K562 (cell line): ENCODE measurements around the gene LDAF1. TPM values are rescaled to one million over a fixed set of nuclear protein-coding genes. Genes with fewer than 3 reads are reported as not detected.

Source experiments
- ATAC-seq: fragments of 200-7000 bp; cut with Tn5 transposase; 3 replicates; pipeline ENCODE4 v1.9.1; 2020; ENCODE audit warnings: moderate library complexity
- BruUV-seq: library from RNA; stranded (reverse); fragments of 400-500 nt; replicated peaks from 2 replicates; lab custom pipeline; 2021; lab: Mats Ljungman, UMichigan
- CTCF ChIA-PET: fragments of 300-600 bp; formaldehyde crosslinking; extraction: SDS; loops from one replicate; lab custom pipeline; 2021; ENCODE audit warnings: low intra/inter-chr PET ratio; lab: Yijun Ruan, JAX
- POLR2A ChIA-PET: fragments of 300-600, 350-650 bp; sonication (Branson Sonifier 250); formaldehyde crosslinking; extraction: SDS; loops from one replicate; lab custom pipeline; 2021; ENCODE audit warnings: antibody characterized with exemption, inconsistent platforms; lab: Yijun Ruan, JAX
- DNase-seq, 4 experiments: peaks; one replicate each; pipeline versions ENCODE4 v3.0.0 to v3.0.0-alpha.2; 2011 to 2018; ENCODE audit warnings: low spot score in 3 of 4, mixed read lengths in 3 of 4; ENCODE audit errors: extremely low read depth in 1 of 4
- FAIRE-seq: peaks from 2 replicates; lab custom pipeline; 2011; peaks lifted over from hg19 to GRCh38; lab: Jason Lieb, UNC
- H2AFZ ChIP-seq: 2 replicates; pipeline ENCODE4 v1.6.0; 2011; ENCODE audit warnings: low read depth, low read length, control low read depth, inconsistent platforms
- H3K27ac ChIP-seq: fragments of 200-600 bp; 3 replicates; pipeline ENCODE4 v1.8.0; 2011; ENCODE audit warnings: low read depth, mild to moderate bottlenecking, control low read depth, inconsistent platforms, low read length, moderate library complexity, mixed read lengths; ENCODE audit errors: extremely low read depth
- H3K27me3 ChIP-seq, 2 experiments: fragments of 300-600 bp in 1 of 2; 2 replicates in 1 of 2; 3 replicates in 1 of 2; pipeline versions ENCODE4 v1.6.0 to v1.8.0; 2011; ENCODE audit warnings: inconsistent platforms in 2 of 2, low read length in 2 of 2, mild to moderate bottlenecking in 1 of 2, mixed read lengths in 1 of 2, moderate library complexity in 1 of 2; ENCODE audit not compliant: control insufficient read depth in 2 of 2, insufficient read depth in 2 of 2
- H3K36me3 ChIP-seq: fragments of 300-600 bp; 3 replicates; pipeline ENCODE4 v1.8.0; 2011; ENCODE audit warnings: mild to moderate bottlenecking, low read length, inconsistent platforms; ENCODE audit not compliant: control insufficient read depth, insufficient read depth
- H3K4me1 ChIP-seq, 2 experiments: fragments of 200-600 bp in 1 of 2; replicated peaks in 1 of 2; 2 replicates in 1 of 2; 3 replicates in 1 of 2; pipeline versions ENCODE4 v1.5.1 to v1.8.0; 2011; ENCODE audit warnings: inconsistent platforms in 2 of 2, low read length in 2 of 2, mild to moderate bottlenecking in 1 of 2, mixed read lengths in 1 of 2, moderate library complexity in 1 of 2; ENCODE audit not compliant: control insufficient read depth in 2 of 2, insufficient read depth in 2 of 2
- H3K4me2 ChIP-seq: 2 replicates; pipeline ENCODE4 v1.6.1; 2011; ENCODE audit warnings: low read length, control low read depth, inconsistent platforms, mixed read lengths; ENCODE audit not compliant: insufficient read depth
- H3K4me3 ChIP-seq: fragments of 200-600 bp; sonication (generic), shearing (Covaris generic); 2 replicates; pipeline ENCODE4 v1.5.1; 2016; ENCODE audit warnings: control low read depth, inconsistent platforms
- H3K79me2 ChIP-seq: fragments of 200-600 bp; 3 replicates; pipeline ENCODE4 v1.8.0; 2011; ENCODE audit warnings: low read length, inconsistent platforms; ENCODE audit not compliant: control insufficient read depth, insufficient read depth
- H3K9ac ChIP-seq, 2 experiments: 2 replicates each; pipeline versions ENCODE4 v1.6.0 to v1.6.1; 2011; ENCODE audit warnings: low read depth in 2 of 2, low read length in 2 of 2, control low read depth in 1 of 2, inconsistent platforms in 1 of 2, mild to moderate bottlenecking in 1 of 2, mixed read lengths in 1 of 2; ENCODE audit not compliant: insufficient read depth in 1 of 2
- H3K9me1 ChIP-seq: one replicate; pipeline ENCODE4 v1.6.0; 2011; ENCODE audit warnings: inconsistent platforms, mild to moderate bottlenecking, low read length, moderate library complexity; ENCODE audit not compliant: control insufficient read depth, insufficient read depth
- H3K9me3 ChIP-seq: replicated peaks from 2 replicates; pipeline ENCODE4 v1.5.1; 2011; ENCODE audit warnings: low read depth, low read length, inconsistent platforms; ENCODE audit not compliant: control insufficient read depth, insufficient read depth
- H4K20me1 ChIP-seq: replicated peaks from 2 replicates; pipeline ENCODE4 v1.6.1; 2011; ENCODE audit warnings: low read length, inconsistent platforms, mixed read lengths; ENCODE audit not compliant: control insufficient read depth, insufficient read depth
- COPS2 ChIP-seq: fragments of 450-650 bp; conservative IDR thresholded peaks from 2 replicates; pipeline ENCODE4 v1.6.1; 2016; ENCODE audit warnings: mild to moderate bottlenecking, moderate library complexity
- HMGN3 ChIP-seq: IDR thresholded peaks from 2 replicates; pipeline ENCODE4 v1.6.1; 2011; ENCODE audit warnings: borderline replicate concordance, low read depth, mild to moderate bottlenecking, mixed read lengths, low read length; ENCODE audit not compliant: insufficient read length; ENCODE audit errors: extremely low read depth
- MEF2A ChIP-seq: IDR thresholded peaks from 2 replicates; pipeline ENCODE4 v1.6.1; 2011; ENCODE audit warnings: low read depth, mild to moderate bottlenecking, low read length, moderate library complexity; ENCODE audit not compliant: control insufficient read depth
- MYBL2 ChIP-seq, 2 experiments: fragments of 450-650 bp in 1 of 2; sonication (generic) in 1 of 2; formaldehyde crosslinking in 1 of 2; IDR thresholded peaks; 2 replicates each; pipeline versions ENCODE4 v1.6.1 to v1.8.1; 2017 to 2022; ENCODE audit warnings: borderline replicate concordance in 1 of 2, inconsistent platforms in 1 of 2, low read depth in 1 of 2, mild to moderate bottlenecking in 1 of 2, missing genetic modification reagents in 1 of 2, moderate library complexity in 1 of 2
- WHSC1 ChIP-seq: IDR thresholded peaks from one replicate; pipeline ENCODE4 v1.6.1; 2012; ENCODE audit warnings: low read length, control low read depth, inconsistent platforms
- ZNF408 ChIP-seq: fragments of 250-450 bp; sonication (Bioruptor Pico); IDR thresholded peaks from 2 replicates; pipeline ENCODE4 v1.4.0; 2020; ENCODE audit warnings: low read depth, mild to moderate bottlenecking, moderate library complexity
- ZNF586 ChIP-seq: fragments of 450-650 bp; formaldehyde crosslinking; conservative IDR thresholded peaks from 2 replicates; pipeline ENCODE4 v1.4.0; 2020; ENCODE audit warnings: mild to moderate bottlenecking, moderate library complexity
- WGBS: fragments of 100-300 bp; shearing (Covaris generic); methylation state at CpG from one replicate; pipeline ENCODE4 v1.1.6; 2016; ENCODE audit warnings: low coverage, mixed read lengths; ENCODE audit not compliant: insufficient coverage; ENCODE audit errors: missing lambda C conversion rate; 5-methylcytosine and 5-hydroxymethylcytosine counted together
- in situ Hi-C: fragments of 300-500 bp; cut with MboI; formaldehyde crosslinking; loops from 4 replicates; pipeline ENCODE4 v1.15.0; 2018; ENCODE audit warnings: inconsistent platforms, mixed read lengths
- intact Hi-C: fragments of 100-400 bp; cut with micrococcal nuclease; formaldehyde crosslinking; loops from 2 replicates; pipeline ENCODE4 v1.14.2; 2022
- polyA plus RNA-seq, 8 experiments: library from polyadenylated mRNA; depleted of rRNA in 4 of 8; stranded (reverse) in 5 of 8; unstranded in 3 of 8; fragments of >200 nt; fragmentation: Nextera tagmentation in 2 of 8; fragmentation: Illumina TruSeq in 1 of 8; extraction: Ambion mirVana in 2 of 8; extraction: Trizol in 1 of 8; gene quantifications; 2 replicates each; pipeline versions ENCODE4 v1.2.1 to v1.2.3, GENCODE V29; 2011 to 2014; ENCODE audit warnings: inconsistent platforms in 1 of 8, missing spikeins in 1 of 8
- total RNA-seq, 7 experiments: library from RNA; depleted of rRNA in 6 of 7; stranded (reverse); fragments of >200 nt in 6 of 7; fragmentation: Illumina TruSeq in 2 of 7; extraction: Trizol in 2 of 7; gene quantifications; 2 replicates each; pipeline versions ENCODE4 v1.2.1 to v1.2.3, GENCODE V29; 2011 to 2021; ENCODE audit warnings: low replicate concordance in 1 of 7
- TF ChIP-seq, protein P1 (sequence below): sonication (generic); formaldehyde crosslinking; IDR thresholded peaks from 2 replicates; pipeline ENCODE4 v1.8.0; 2022; ENCODE audit warnings: mild to moderate bottlenecking, missing genetic modification reagents
- TF ChIP-seq, protein P2 (sequence below): fragments of 250-450 bp; sonication (Bioruptor Pico); IDR thresholded peaks from 2 replicates; pipeline ENCODE4 v1.5.0; 2020; ENCODE audit warnings: mild to moderate bottlenecking

LDAF1 gene
- total and polyA plus RNA-seq, 9 of the 15 experiments (the other 6 are each of a cell fraction or from before 2014, with no cell fraction given) = 7.0 to 20.1 (median 12.5) TPM

DNA sequence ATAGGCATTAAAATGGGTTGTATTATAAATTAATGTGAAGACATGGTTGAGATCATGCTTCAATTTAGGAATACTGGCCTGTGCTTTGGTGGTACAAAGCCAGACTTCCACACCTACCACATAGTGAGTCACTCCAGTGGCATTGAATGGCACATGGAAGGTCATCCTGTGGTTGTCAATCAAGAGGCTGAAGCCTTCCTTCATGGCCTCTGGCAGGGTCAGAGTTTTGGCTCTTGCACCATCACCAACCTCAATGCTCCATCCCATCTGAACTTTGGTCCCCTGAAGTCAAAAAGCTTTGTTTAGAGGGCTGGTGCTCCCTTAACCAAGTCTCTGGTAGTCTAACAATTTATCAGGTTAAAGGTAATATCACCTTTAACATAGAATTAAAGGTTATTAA is 46.8 kb downstream of the LDAF1 start:
- FAIRE-seq (no peak), ATAC-seq (no peak), DNase-seq (no peak)
- Histone ChIP-seq H3K9me1 (no peaks in the 10 kb centered on the region), H3K4me3 (no peak overlapping the region), H3K27me3 (peaks cover 21 to 52% of the 10 kb centered on the region in 2 experiments), H3K79me2 (no peaks in the 10 kb centered on the region), H2AFZ (no peak overlapping the region), H3K4me2 (no peak overlapping the region), H3K9me3 (no peaks in the 10 kb centered on the region), H4K20me1 (0 out of 2 replicates have a peak, but pooled peaks cover 3% of the 10 kb centered on the region), H3K36me3 (no peaks in the 10 kb centered on the region), H3K4me1 (no peaks in the 10 kb centered on the region; a peak in 2 of 5 replicates), H3K27ac (no peak overlapping the region), H3K9ac (no peak overlapping the region)
- no peak for TF ChIP-seq MEF2A
- no peak for TF ChIP-seq COPS2
- intact Hi-C loops (no loop called here), in situ Hi-C loops (no loop called here)
- CTCF ChIA-PET = no interaction called here
- no TSS peak for BruUV-seq
- POLR2A ChIA-PET = interaction anchor here (0.5 kb wide), 1 partner anchor 80 kb away, joined by 3 read pairs; no protein-coding TSS in a partner anchor

DNA sequence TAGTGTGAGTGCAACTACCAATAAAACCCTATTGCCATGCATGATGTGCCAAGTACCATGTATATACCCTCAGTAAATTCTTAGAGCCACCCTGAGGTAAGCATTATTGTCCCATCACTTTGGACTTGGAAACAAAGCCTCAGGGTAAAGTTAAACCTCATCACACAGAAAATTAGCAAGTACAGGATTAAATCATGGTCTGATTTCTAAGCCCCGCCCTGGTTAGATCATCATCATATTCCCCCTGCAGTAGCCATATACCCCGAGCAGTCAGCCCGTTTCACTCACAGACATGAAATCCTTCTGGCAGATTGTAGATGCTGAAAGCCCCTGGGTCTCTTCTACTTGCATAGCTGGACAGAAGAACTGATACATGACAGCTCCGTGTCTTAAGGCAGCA is 48.1 kb downstream of the LDAF1 start:
- intact Hi-C loops = no loop called here
- Histone ChIP-seq H4K20me1 (0 out of 2 replicates have a peak, but pooled peaks cover 3% of the 10 kb centered on the region), H3K9ac (no peak overlapping the region), H3K79me2 (no peaks in the 10 kb centered on the region), H3K4me3 (no peak overlapping the region), H3K27me3 (peaks cover 18 to 51% of the 10 kb centered on the region in 2 experiments), H3K4me1 (no peaks in the 10 kb centered on the region; a peak in 2 of 5 replicates), H2AFZ (no peak overlapping the region), H3K27ac (no peak overlapping the region), H3K4me2 (no peak overlapping the region), H3K9me3 (no peaks in the 10 kb centered on the region), H3K36me3 (no peaks in the 10 kb centered on the region), H3K9me1 (no peaks in the 10 kb centered on the region)
- CTCF ChIA-PET = no interaction called here
- POLR2A ChIA-PET = interaction anchor here (1.0 kb wide), 1 partner anchor 96 kb away, joined by 4 read pairs; no protein-coding TSS in a partner anchor
- no peak for DNase-seq
- no peak for FAIRE-seq
- no TSS peak for BruUV-seq
- ATAC-seq = no peak
- 2% methylated on average over 4 of the region's 4 CpGs for WGBS
- in situ Hi-C loops = no loop called here
- TF ChIP-seq ZNF408 = no peak
- no peak for TF ChIP-seq ZNF586 (CRISPR knock-in tag)
- TF ChIP-seq, protein P1, sequence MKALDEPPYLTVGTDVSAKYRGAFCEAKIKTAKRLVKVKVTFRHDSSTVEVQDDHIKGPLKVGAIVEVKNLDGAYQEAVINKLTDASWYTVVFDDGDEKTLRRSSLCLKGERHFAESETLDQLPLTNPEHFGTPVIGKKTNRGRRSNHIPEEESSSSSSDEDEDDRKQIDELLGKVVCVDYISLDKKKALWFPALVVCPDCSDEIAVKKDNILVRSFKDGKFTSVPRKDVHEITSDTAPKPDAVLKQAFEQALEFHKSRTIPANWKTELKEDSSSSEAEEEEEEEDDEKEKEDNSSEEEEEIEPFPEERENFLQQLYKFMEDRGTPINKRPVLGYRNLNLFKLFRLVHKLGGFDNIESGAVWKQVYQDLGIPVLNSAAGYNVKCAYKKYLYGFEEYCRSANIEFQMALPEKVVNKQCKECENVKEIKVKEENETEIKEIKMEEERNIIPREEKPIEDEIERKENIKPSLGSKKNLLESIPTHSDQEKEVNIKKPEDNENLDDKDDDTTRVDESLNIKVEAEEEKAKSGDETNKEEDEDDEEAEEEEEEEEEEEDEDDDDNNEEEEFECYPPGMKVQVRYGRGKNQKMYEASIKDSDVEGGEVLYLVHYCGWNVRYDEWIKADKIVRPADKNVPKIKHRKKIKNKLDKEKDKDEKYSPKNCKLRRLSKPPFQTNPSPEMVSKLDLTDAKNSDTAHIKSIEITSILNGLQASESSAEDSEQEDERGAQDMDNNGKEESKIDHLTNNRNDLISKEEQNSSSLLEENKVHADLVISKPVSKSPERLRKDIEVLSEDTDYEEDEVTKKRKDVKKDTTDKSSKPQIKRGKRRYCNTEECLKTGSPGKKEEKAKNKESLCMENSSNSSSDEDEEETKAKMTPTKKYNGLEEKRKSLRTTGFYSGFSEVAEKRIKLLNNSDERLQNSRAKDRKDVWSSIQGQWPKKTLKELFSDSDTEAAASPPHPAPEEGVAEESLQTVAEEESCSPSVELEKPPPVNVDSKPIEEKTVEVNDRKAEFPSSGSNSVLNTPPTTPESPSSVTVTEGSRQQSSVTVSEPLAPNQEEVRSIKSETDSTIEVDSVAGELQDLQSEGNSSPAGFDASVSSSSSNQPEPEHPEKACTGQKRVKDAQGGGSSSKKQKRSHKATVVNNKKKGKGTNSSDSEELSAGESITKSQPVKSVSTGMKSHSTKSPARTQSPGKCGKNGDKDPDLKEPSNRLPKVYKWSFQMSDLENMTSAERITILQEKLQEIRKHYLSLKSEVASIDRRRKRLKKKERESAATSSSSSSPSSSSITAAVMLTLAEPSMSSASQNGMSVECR (CRISPR knock-in tag) = no peak
- TF ChIP-seq, protein P2, sequence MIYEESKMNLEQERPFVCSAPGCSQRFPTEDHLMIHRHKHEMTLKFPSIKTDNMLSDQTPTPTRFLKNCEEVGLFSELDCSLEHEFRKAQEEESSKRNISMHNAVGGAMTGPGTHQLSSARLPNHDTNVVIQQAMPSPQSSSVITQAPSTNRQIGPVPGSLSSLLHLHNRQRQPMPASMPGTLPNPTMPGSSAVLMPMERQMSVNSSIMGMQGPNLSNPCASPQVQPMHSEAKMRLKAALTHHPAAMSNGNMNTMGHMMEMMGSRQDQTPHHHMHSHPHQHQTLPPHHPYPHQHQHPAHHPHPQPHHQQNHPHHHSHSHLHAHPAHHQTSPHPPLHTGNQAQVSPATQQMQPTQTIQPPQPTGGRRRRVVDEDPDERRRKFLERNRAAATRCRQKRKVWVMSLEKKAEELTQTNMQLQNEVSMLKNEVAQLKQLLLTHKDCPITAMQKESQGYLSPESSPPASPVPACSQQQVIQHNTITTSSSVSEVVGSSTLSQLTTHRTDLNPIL (CRISPR knock-in tag) = no peak
- TF ChIP-seq HMGN3 = no peak
- TF ChIP-seq MYBL2 (IDR thresholded peaks at IDR 0.05; ENCODE audit: low read depth) = no peak
- TF ChIP-seq MYBL2 (CRISPR knock-in tag; IDR thresholded peaks at IDR 0.05; ENCODE audit: borderline replicate concordance) = no peak
- TF ChIP-seq WHSC1 = no peak
